Right cardiac atrium (tissue), 5 donors: ENCODE results near the gene CGB1. TPM values are rescaled to one million over a fixed set of nuclear protein-coding genes. Genes with fewer than 3 reads are reported as not detected.
A peak's percentile ranks its signal among the peaks of the same experiment; 100 is the strongest.

Experiments
- ATAC-seq, 2 donors: fragments of 200-7000 bp; cut with Tn5 transposase; one replicate each; pipeline versions ENCODE4 v1.8.0 to v1.9.1; 2020; ENCODE audit warnings: moderate library complexity in 2 of 2, mild to moderate bottlenecking in 1 of 2
- DNase-seq, 3 donors: peaks; one replicate each; pipeline ENCODE4 v3.0.0-alpha.2; 2020
- H3K27ac ChIP-seq: one replicate; pipeline ENCODE4 v1.5.1; 2013; ENCODE audit warnings: mild to moderate bottlenecking, low read length, control low read depth, moderate library complexity
- H3K27me3 ChIP-seq: one replicate; pipeline ENCODE4 v1.6.1; 2013; ENCODE audit not compliant: control insufficient read depth, insufficient read depth
- H3K4me1 ChIP-seq: one replicate; pipeline ENCODE4 v1.6.1; 2013; ENCODE audit warnings: low read length; ENCODE audit not compliant: control insufficient read depth, insufficient read depth
- H3K4me3 ChIP-seq: one replicate; pipeline ENCODE4 v1.5.1; 2013; ENCODE audit warnings: low read length, control low read depth
- H3K9me3 ChIP-seq: one replicate; pipeline ENCODE4 v1.6.1; 2013; ENCODE audit warnings: low read length; ENCODE audit not compliant: control insufficient read depth
- WGBS: extraction: QIAGEN DNeasy Blood & Tissue Kit; methylation state at CpG from one replicate; pipeline ENCODE4 v1.1.7; 2013; 5-methylcytosine and 5-hydroxymethylcytosine counted together
- intact Hi-C, 4 donors: fragments of 100-400 bp; cut with DNase I; formaldehyde crosslinking; loops; one replicate each; pipeline versions ENCODE4 v1.11.0 to v1.14.0; 2022 to 2023
- microRNA-seq, 2 donors: library from miRNA; unstranded; fragments of <30 nt; microRNA quantifications; one replicate each; pipeline ENCODE4 v1.2.0, GENCODE V29; 2020 to 2021
- polyA plus RNA-seq: library from polyadenylated mRNA; stranded (reverse); fragments of 200-250 nt; gene quantifications from one replicate; pipeline ENCODE4 v1.2.3, GENCODE V29; 2013
- total RNA-seq, 4 donors: library from RNA; stranded (reverse); fragmentation: NEBNext Ultra II Directional; extraction: Animal tissue kit (Norgen Biotek cat#: 25700); gene quantifications; one replicate each; pipeline ENCODE4 v1.2.1, GENCODE V29; 2021
- donor health status: healthy with polysubstance abuse.
- donor health status: DM: no; HTN: yes; CAD: no.
- donor health status: DM: no; HTN: no; CAD: no.
- donor health status: DM: no; HTN: yes; CAD: no; lungs with severe emphysema.
- donor health status: DM: yes; HTN: yes; CAD: no.

CGB1 gene
- total and polyA plus RNA-seq, 5 donors: not detected

- peak overlapping the region; percentile 60 for H3K4me3 ChIP-seq
- no peaks in the 10 kb centered on the region for H3K9me3 ChIP-seq
- no peak for DNase-seq
- WGBS: 79% methylated on average over 22 of the region's 22 CpGs
- ATAC-seq: no peak
- intact Hi-C loops: no loop called here
- peak overlapping the region; percentile 18 for H3K27ac ChIP-seq
- H3K27me3 ChIP-seq: no peaks in the 10 kb centered on the region
- H3K4me1 ChIP-seq: peaks cover 12% of the 10 kb centered on the region
Measured at GRCh38 chr19:48991011-48991609, 45.6 kb downstream of the CGB1 start.

- intact Hi-C loops: no loop called here
- no peak for ATAC-seq
- Histone ChIP-seq H3K9me3 (no peaks in the 10 kb centered on the region), H3K27ac (peak overlapping the region; percentile 19), H3K4me3 (no peak overlapping the region), H3K27me3 (no peaks in the 10 kb centered on the region), H3K4me1 (peaks cover 12% of the 10 kb centered on the region)
- DNase-seq: no peak
- 50% methylated on average over 4 of the region's 4 CpGs for WGBS
Measured at GRCh38 chr19:48990400-48990799, 46.3 kb downstream of the CGB1 start.

- H3K4me3 ChIP-seq: no peak overlapping the region
- no peak for ATAC-seq
- intact Hi-C loops: no loop called here
Measured at GRCh38 chr19:48989701-48990291, 46.9 kb downstream of the CGB1 start.

GRCh38 chr19:48988860-48989259 lies 47.8 kb downstream of the CGB1 start:
- H3K4me1 ChIP-seq: peaks cover 9% of the 10 kb centered on the region

More at GRCh38 chr19:48989701-48990291, 46.9 kb downstream of the CGB1 start:
- 57% methylated on average over 17 of the region's 17 CpGs for WGBS
- Histone ChIP-seq H3K4me1 (peaks cover 12% of the 10 kb centered on the region), H3K9me3 (no peaks in the 10 kb centered on the region), H3K27ac (peak overlapping the region; percentile 19), H3K27me3 (no peaks in the 10 kb centered on the region)
- no peak for DNase-seq

GRCh38 chr19:48988286-48988685 lies 48.4 kb downstream of the CGB1 start:
- Histone ChIP-seq H3K4me3 (no peak overlapping the region), H3K9me3 (no peaks in the 10 kb centered on the region), H3K4me1 (peaks cover 9% of the 10 kb centered on the region), H3K27me3 (no peaks in the 10 kb centered on the region), H3K27ac (no peak overlapping the region)
- ATAC-seq: no peak
- intact Hi-C loops: no loop called here
- no peak for DNase-seq
- 98% methylated on average over 7 of the region's 7 CpGs for WGBS

More at GRCh38 chr19:48988860-48989259, 47.8 kb downstream of the CGB1 start:
- Histone ChIP-seq H3K27me3 (no peaks in the 10 kb centered on the region), H3K27ac (no peak overlapping the region), H3K9me3 (no peaks in the 10 kb centered on the region), H3K4me3 (no peak overlapping the region)
- WGBS: 94% methylated on average over 9 of the region's 9 CpGs
- intact Hi-C loops: no loop called here
- DNase-seq (no peak), ATAC-seq (no peak)

- DNase-seq (no peak), ATAC-seq (no peak)
- intact Hi-C loops: no loop called here
- Histone ChIP-seq H3K4me1 (peaks cover 9% of the 10 kb centered on the region), H3K27ac (no peak overlapping the region), H3K27me3 (no peaks in the 10 kb centered on the region), H3K9me3 (no peaks in the 10 kb centered on the region), H3K4me3 (no peak overlapping the region)
- WGBS: 88% methylated on average over 7 of the region's 7 CpGs
Measured at GRCh38 chr19:48987323-48987722, 49.4 kb downstream of the CGB1 start.

GRCh38 chr19:48986211-48986610 lies 50.5 kb downstream of the CGB1 start:
- Histone ChIP-seq H3K4me1 (peaks cover 4% of the 10 kb centered on the region), H3K27me3 (no peaks in the 10 kb centered on the region), H3K9me3 (no peaks in the 10 kb centered on the region), H3K27ac (no peak overlapping the region), H3K4me3 (no peak overlapping the region)
- DNase-seq (no peak), ATAC-seq (no peak)
- intact Hi-C loops: no loop called here
- WGBS: 94% methylated on average over 3 of the region's 3 CpGs

- ATAC-seq (no peak), DNase-seq (no peak)
- Histone ChIP-seq H3K27me3 (no peaks in the 10 kb centered on the region), H3K4me1 (no peaks in the 10 kb centered on the region), H3K4me3 (no peak overlapping the region), H3K9me3 (no peaks in the 10 kb centered on the region), H3K27ac (no peak overlapping the region)
- intact Hi-C loops: no loop called here
- WGBS: 96% methylated on average over 13 of the region's 13 CpGs
Measured at GRCh38 chr19:48985711-48986110, 51.0 kb downstream of the CGB1 start.

Small RNA genes within 50 kb of the gene (microRNA-seq; reads per million reads assigned to microRNA genes)
- gene MIR6798: 0 reads per million in 2 donors

Other genes with a start within 250 kb of the CGB1 start
- 10 to 100 TPM; 24.6 to 46.7 (median 37.9) TPM for gene BCAT2, start 225.9 kb downstream of the CGB1 start, total RNA-seq
- 39.7 TPM for gene BCAT2, start 225.9 kb downstream of the CGB1 start, polyA plus RNA-seq
- gene HSD17B14, start 200.4 kb downstream of the CGB1 start, total RNA-seq: 1 to 10 TPM; 4.0 to 7.6 (median 5.5) TPM
- 4.0 TPM for gene HSD17B14, start 200.4 kb downstream of the CGB1 start, polyA plus RNA-seq
- 10 to 100 TPM; 37.4 to 50.2 (median 44.0) TPM for gene PLEKHA4, start 168.3 kb downstream of the CGB1 start, total RNA-seq
- gene PLEKHA4, start 168.3 kb downstream of the CGB1 start, polyA plus RNA-seq: 32.0 TPM
- 10 to 100 TPM; 60.8 to 80.2 (median 70.9) TPM for gene PPP1R15A, start 164.5 kb downstream of the CGB1 start, total RNA-seq
- 156 TPM for gene PPP1R15A, start 164.5 kb downstream of the CGB1 start, polyA plus RNA-seq
- 1 to 10 TPM in 1 of 4 donors, under 1 TPM in 2, not detected in 1; 0.40 to 1.4 (median 0.46) TPM for gene TULP2, start 138.2 kb downstream of the CGB1 start, total RNA-seq
- 0.07 TPM for gene TULP2, start 138.2 kb downstream of the CGB1 start, polyA plus RNA-seq
- gene NUCB1, start 136.6 kb downstream of the CGB1 start, total RNA-seq: 100 to 1,000 TPM; 275 to 327 (median 307) TPM
- gene NUCB1, start 136.6 kb downstream of the CGB1 start, polyA plus RNA-seq: 213 TPM
- gene DHDH, start 103.2 kb downstream of the CGB1 start, total RNA-seq: under 1 TPM in 1 of 4 donors, not detected in 3; 0.31 TPM
- not detected for gene DHDH, start 103.2 kb downstream of the CGB1 start, polyA plus RNA-seq
- 10 to 100 TPM; 23.8 to 34.6 (median 30.4) TPM for gene BAX, start 82.0 kb downstream of the CGB1 start, total RNA-seq
- gene BAX, start 82.0 kb downstream of the CGB1 start, polyA plus RNA-seq: 24.4 TPM
- 1,000 to 10,000 TPM; 1,459 to 1,840 (median 1,541) TPM for gene FTL, start 71.6 kb downstream of the CGB1 start, total RNA-seq
- 1,675 TPM for gene FTL, start 71.6 kb downstream of the CGB1 start, polyA plus RNA-seq
- 10 to 100 TPM; 62.7 to 95.9 (median 89.0) TPM for gene GYS1, start 43.6 kb downstream of the CGB1 start, total RNA-seq
- 61.4 TPM for gene GYS1, start 43.6 kb downstream of the CGB1 start, polyA plus RNA-seq
- 10 to 100 TPM; 39.4 to 47.3 (median 45.4) TPM for gene RUVBL2, start 43.0 kb downstream of the CGB1 start, total RNA-seq
- 54.5 TPM for gene RUVBL2, start 43.0 kb downstream of the CGB1 start, polyA plus RNA-seq
- gene LHB, start 19.8 kb downstream of the CGB1 start, total RNA-seq: not detected
- not detected for gene LHB, start 19.8 kb downstream of the CGB1 start, polyA plus RNA-seq
- not detected for gene CGB3, start 12.6 kb downstream of the CGB1 start, total RNA-seq
- not detected for gene CGB3, start 12.6 kb downstream of the CGB1 start, polyA plus RNA-seq
- not detected for gene CGB2, start 5.0 kb downstream of the CGB1 start, total RNA-seq
- gene CGB2, start 5.0 kb downstream of the CGB1 start, polyA plus RNA-seq: not detected
- not detected for gene CGB5, start 7.0 kb upstream of the CGB1 start, total RNA-seq
- not detected for gene CGB5, start 7.0 kb upstream of the CGB1 start, polyA plus RNA-seq
- not detected for gene CGB8, start 12.2 kb upstream of the CGB1 start, total RNA-seq
- gene CGB8, start 12.2 kb upstream of the CGB1 start, polyA plus RNA-seq: not detected
- gene CGB7, start 20.9 kb upstream of the CGB1 start, total RNA-seq: under 1 TPM in 1 of 4 donors, not detected in 3; 0.26 TPM
- 0.07 TPM for gene CGB7, start 20.9 kb upstream of the CGB1 start, polyA plus RNA-seq
- under 1 TPM in 3 of 4 donors, not detected in 1; 0.37 to 0.53 (median 0.41) TPM for gene NTF4, start 27.9 kb upstream of the CGB1 start, total RNA-seq
- 2.2 TPM for gene NTF4, start 27.9 kb upstream of the CGB1 start, polyA plus RNA-seq
- gene KCNA7, start 35.8 kb upstream of the CGB1 start, total RNA-seq: 1 to 10 TPM; 1.2 to 1.5 (median 1.4) TPM
- 2.8 TPM for gene KCNA7, start 35.8 kb upstream of the CGB1 start, polyA plus RNA-seq
- 100 to 1,000 TPM; 117 to 146 (median 132) TPM for gene SNRNP70, start 48.6 kb upstream of the CGB1 start, total RNA-seq
- gene SNRNP70, start 48.6 kb upstream of the CGB1 start, polyA plus RNA-seq: 144 TPM
- gene LIN7B, start 77.5 kb upstream of the CGB1 start, total RNA-seq: 10 to 100 TPM; 18.0 to 23.6 (median 19.7) TPM
- gene LIN7B, start 77.5 kb upstream of the CGB1 start, polyA plus RNA-seq: 33.4 TPM
- 1 to 10 TPM; 1.2 to 2.1 (median 1.7) TPM for gene C19orf73, start 82.2 kb upstream of the CGB1 start, total RNA-seq
- 3.3 TPM for gene C19orf73, start 82.2 kb upstream of the CGB1 start, polyA plus RNA-seq
- gene PPFIA3, start 82.6 kb upstream of the CGB1 start, total RNA-seq: 10 to 100 TPM in 3 of 4 donors, 1 to 10 TPM in 1; 9.5 to 11.9 (median 10.9) TPM
- 13.2 TPM for gene PPFIA3, start 82.6 kb upstream of the CGB1 start, polyA plus RNA-seq
- gene HRC, start 118.5 kb upstream of the CGB1 start, total RNA-seq: 100 to 1,000 TPM; 505 to 682 (median 577) TPM
- 712 TPM for gene HRC, start 118.5 kb upstream of the CGB1 start, polyA plus RNA-seq
- 10 to 100 TPM; 28.3 to 36.4 (median 33.6) TPM for gene TRPM4, start 120.9 kb upstream of the CGB1 start, total RNA-seq
- 32.5 TPM for gene TRPM4, start 120.9 kb upstream of the CGB1 start, polyA plus RNA-seq